Body of pancreas (tissue), 4 donors: ENCODE measurements around the gene FADS1.

Source experiments
- CTCF ChIP-seq, 7 experiments: fragments of 450-650 bp in 4 of 7; fragments of 200-600 bp in 3 of 7; sonication (generic) in 3 of 7; IDR thresholded peaks; one replicate each; pipeline ENCODE4 v1.5.1; 2016 to 2019; ENCODE audit warnings: antibody characterized with exemption in 7 of 7
- POLR2A ChIP-seq, 3 donors: fragments of 450-650 bp; IDR thresholded peaks; one replicate each; pipeline ENCODE4 v1.6.1; 2016; ENCODE audit warnings: antibody characterized with exemption in 3 of 3, mild to moderate bottlenecking in 2 of 3

DNA sequence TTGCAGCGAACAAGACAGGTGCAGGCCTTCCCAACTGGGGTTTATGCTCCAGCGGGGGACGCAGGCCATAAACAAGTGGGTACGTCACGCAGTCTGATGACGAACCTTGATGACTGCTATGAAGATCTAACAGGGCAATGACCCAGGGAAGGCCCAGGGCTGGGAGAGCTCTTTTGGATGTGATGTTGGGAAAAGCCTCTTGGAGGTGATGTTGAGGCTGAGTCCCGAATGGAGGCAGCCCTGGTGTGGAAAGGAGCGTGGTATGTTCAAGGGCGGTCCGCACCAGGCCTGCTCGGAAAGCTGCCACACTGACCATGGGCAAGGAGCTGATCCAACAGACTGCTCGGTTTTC, 17.1 kb upstream of the FADS1 start:
- TF ChIP-seq CTCF (IDR thresholded peaks at IDR 0.05) (no peak), POLR2A (IDR thresholded peaks at IDR 0.05) (no peak)
